ENCODE measurements around the gene LIN7A. TPM values are rescaled to one million over a fixed set of nuclear protein-coding genes. Genes with fewer than 3 reads are reported as not detected.

Gene LIN7A
- total RNA-seq, 2 experiments from 2014 or later, result not detected

DNA sequence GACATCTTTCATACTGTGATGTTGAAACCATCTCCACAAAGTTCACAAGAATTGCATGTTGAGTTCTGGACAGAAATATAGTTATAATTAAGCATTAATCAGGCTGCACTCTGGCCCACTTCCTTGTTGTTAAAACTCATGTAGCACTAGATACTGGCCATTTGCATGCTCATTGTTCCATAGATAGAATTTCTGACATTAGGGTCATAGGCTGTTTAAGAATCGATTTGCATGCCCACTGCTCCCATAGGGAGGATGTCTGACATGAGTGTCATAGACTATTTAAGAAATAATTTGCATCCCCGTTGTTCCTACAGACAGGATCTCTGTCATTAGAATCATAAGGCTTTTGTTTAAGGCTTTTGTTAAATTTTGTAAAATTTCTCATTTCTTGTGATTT is 170.8 kb downstream of the LIN7A start:
- Mint-ChIP-seq H3K27ac (no peak overlapping the region), H3K4me3 (no peak overlapping the region), H3K9me3 (peaks cover 6% of the 10 kb centered on the region), H3K4me1 (ENCODE audit: low read depth) (no peaks in the 10 kb centered on the region), H3K27me3 (no peaks in the 10 kb centered on the region), H3K36me3 (ENCODE audit: low read depth) (no peaks in the 10 kb centered on the region)
- Histone ChIP-seq H3K4me1 (ENCODE audit: insufficient read depth, low read length) (no peaks in the 10 kb centered on the region), H3K27ac (ENCODE audit: low read depth in 1 of 2, low read length in 2 of 2) (no peak overlapping the region), H3K36me3 (ENCODE audit: insufficient read depth, low read length) (no peaks in the 10 kb centered on the region), H3K4me3 (ENCODE audit: low read length) (no peak overlapping the region), H3K27me3 (ENCODE audit: control insufficient read depth in 1 of 2, insufficient read depth in 2 of 2, low read length in 2 of 2) (no peaks in the 10 kb centered on the region), H3K9me3 (ENCODE audit: control insufficient read depth in 1 of 2, insufficient read depth in 1 of 2, low read length in 2 of 2) (no peaks in the 10 kb centered on the region)
- ATAC-seq (ENCODE audit: poor library complexity) (no peak), DNase-seq (no peak)
- TF ChIP-seq CTCF (IDR thresholded peaks at IDR 0.05), result no peak
- ChIA-PET CTCF (no interaction called here), POLR2A (no interaction called here)
- intact Hi-C loops (cut with DNase I, micrococcal nuclease), result no loop called here

GRCh38 chr12:80766210-80766609 is 171.5 kb downstream of the LIN7A start:
- Histone ChIP-seq H3K27me3 (ENCODE audit: control insufficient read depth in 1 of 2, insufficient read depth in 2 of 2, low read length in 2 of 2) (no peaks in the 10 kb centered on the region), H3K36me3 (ENCODE audit: insufficient read depth, low read length) (no peaks in the 10 kb centered on the region), H3K27ac (ENCODE audit: low read depth in 1 of 2, low read length in 2 of 2) (no peak overlapping the region), H3K9me3 (ENCODE audit: control insufficient read depth in 1 of 2, insufficient read depth in 1 of 2, low read length in 2 of 2) (no peaks in the 10 kb centered on the region), H3K4me1 (ENCODE audit: insufficient read depth, low read length) (no peaks in the 10 kb centered on the region), H3K4me3 (ENCODE audit: low read length) (no peak overlapping the region)
- Mint-ChIP-seq H3K36me3 (ENCODE audit: low read depth) (no peaks in the 10 kb centered on the region), H3K27ac (no peak overlapping the region), H3K4me3 (no peak overlapping the region), H3K4me1 (ENCODE audit: low read depth) (no peaks in the 10 kb centered on the region), H3K9me3 (peaks cover 6% of the 10 kb centered on the region), H3K27me3 (no peaks in the 10 kb centered on the region)
- intact Hi-C loops (cut with DNase I, micrococcal nuclease), result no loop called here
- POLR2A ChIA-PET, result no interaction called here
- DNase-seq (no peak), ATAC-seq (ENCODE audit: poor library complexity) (no peak)
- TF ChIP-seq CTCF (IDR thresholded peaks at IDR 0.05), result no peak
- CTCF ChIA-PET, result no interaction called here

DNA sequence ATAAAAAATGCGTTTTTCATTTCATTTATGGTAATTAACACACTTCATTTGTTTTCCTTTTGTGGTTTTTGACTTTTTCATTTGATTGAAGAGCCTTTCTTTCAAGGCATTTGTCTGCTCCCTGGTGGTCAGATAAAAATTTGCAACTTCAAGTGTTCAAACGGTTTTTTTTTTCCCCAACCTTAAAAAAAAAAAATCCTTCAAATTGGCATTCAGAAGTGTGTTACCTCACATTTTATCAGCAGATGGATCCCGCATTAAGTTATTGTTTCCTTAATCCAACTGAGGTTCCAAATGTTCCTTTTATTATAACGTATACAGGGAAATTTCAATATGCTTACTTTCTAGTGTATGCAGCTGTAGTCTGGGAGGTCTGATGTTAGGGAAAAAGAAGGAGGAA is 173.9 kb downstream of the LIN7A start:
- DNase-seq, result no peak
- no peak for TF ChIP-seq CTCF (IDR thresholded peaks at IDR 0.05)
- Histone ChIP-seq H3K4me1 (ENCODE audit: insufficient read depth, low read length) (no peaks in the 10 kb centered on the region), H3K9me3 (ENCODE audit: control insufficient read depth in 1 of 2, insufficient read depth in 1 of 2, low read length in 2 of 2) (no peaks in the 10 kb centered on the region), H3K4me3 (ENCODE audit: low read length) (no peak overlapping the region), H3K36me3 (ENCODE audit: insufficient read depth, low read length) (no peaks in the 10 kb centered on the region), H3K27me3 (ENCODE audit: control insufficient read depth in 1 of 2, insufficient read depth in 2 of 2, low read length in 2 of 2) (no peaks in the 10 kb centered on the region), H3K27ac (ENCODE audit: low read depth in 1 of 2, low read length in 2 of 2) (no peak overlapping the region)
- H3K36me3 Mint-ChIP-seq (ENCODE audit: low read depth), result no peaks in the 10 kb centered on the region
- H3K27ac Mint-ChIP-seq, result no peak overlapping the region
- intact Hi-C loops (cut with DNase I, micrococcal nuclease), result no loop called here
- CTCF ChIA-PET, result no interaction called here
- peaks cover 4% of the 10 kb centered on the region for H3K9me3 Mint-ChIP-seq
- ATAC-seq (ENCODE audit: poor library complexity), result no peak
- H3K27me3 Mint-ChIP-seq, result no peaks in the 10 kb centered on the region
- POLR2A ChIA-PET, result no interaction called here
- no peak overlapping the region for H3K4me3 Mint-ChIP-seq
- no peaks in the 10 kb centered on the region for H3K4me1 Mint-ChIP-seq (ENCODE audit: low read depth)

Data from CD4-positive, alpha-beta T cell (primary cell).